ENCODE data around the gene SYTL4.

SYTL4 gene

DNA sequence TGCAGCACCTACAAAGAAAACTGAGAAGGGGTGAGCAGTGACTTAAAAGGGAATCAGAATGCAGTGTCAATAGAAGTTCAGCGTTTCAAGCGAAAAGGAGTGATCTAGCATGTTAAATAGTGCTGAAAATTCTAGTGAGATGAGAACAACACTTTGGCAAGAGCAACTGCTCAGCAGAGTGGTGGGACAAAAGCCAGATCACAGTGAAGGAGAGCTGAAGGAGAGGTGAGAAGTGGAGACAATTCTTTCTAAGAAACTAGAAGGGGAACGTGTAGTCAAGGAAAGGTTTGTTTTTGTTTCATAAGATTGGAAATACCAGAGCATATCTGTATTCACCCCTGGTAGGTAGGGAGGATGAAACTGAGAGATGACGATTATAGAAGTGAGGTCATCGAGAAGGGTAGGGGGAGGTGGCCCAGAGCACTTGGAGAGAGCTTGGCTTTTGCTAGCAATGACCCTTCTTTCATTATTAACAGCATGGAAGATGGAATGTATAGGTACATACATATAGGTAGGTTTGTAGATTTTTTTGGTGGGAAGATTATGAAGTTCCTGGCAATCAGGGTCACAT, 54.2 kb downstream of the SYTL4 start:
- H3K27me3 ChIP-seq (ENCODE audit: control insufficient read depth in 1 of 2, insufficient read depth in 2 of 2, low read length in 2 of 2) = no peaks in the 10 kb centered on the region
- no peaks in the 10 kb centered on the region for H3K36me3 ChIP-seq (ENCODE audit: control insufficient read depth in 1 of 2, insufficient read depth in 2 of 2, low read length in 2 of 2)
- H3K4me1 ChIP-seq (ENCODE audit: control insufficient read depth in 1 of 2, insufficient read depth in 2 of 2, low read length in 2 of 2) = no peaks in the 10 kb centered on the region
- no peak overlapping the region for H3K27ac ChIP-seq (ENCODE audit: low read depth, low read length)
- no peaks in the 10 kb centered on the region for H3K9me3 ChIP-seq (ENCODE audit: control insufficient read depth in 1 of 2, low read length in 2 of 2)
- no peak overlapping the region for H3K9ac ChIP-seq (ENCODE audit: low read depth in 1 of 2, low read length in 2 of 2)
- no peak overlapping the region for H3K4me3 ChIP-seq (ENCODE audit: low read depth in 1 of 2, low read length in 2 of 2)

DNA sequence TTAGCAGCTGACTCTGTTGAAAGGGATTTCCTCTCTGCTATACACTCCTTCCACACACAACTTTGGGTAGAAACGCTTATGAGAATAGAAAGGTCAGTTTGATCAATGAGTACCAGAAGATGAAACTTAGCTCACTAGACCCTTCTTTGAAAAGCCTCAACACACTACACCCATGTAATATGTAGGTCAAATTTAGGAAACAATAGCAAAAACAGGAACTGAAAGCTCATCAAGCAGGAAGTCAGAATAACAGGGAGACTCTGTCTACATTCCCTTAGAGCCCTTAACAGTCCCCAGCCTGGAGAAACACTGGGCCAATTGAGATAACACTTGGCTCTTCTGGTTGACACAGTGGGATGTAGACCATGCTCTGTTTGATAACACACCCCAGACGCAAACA, 57.2 kb downstream of the SYTL4 start:
- Histone ChIP-seq H3K9me3 (ENCODE audit: control insufficient read depth in 1 of 2, low read length in 2 of 2) (no peaks in the 10 kb centered on the region), H3K27ac (ENCODE audit: low read depth, low read length) (no peak overlapping the region), H3K27me3 (ENCODE audit: control insufficient read depth in 1 of 2, insufficient read depth in 2 of 2, low read length in 2 of 2) (no peaks in the 10 kb centered on the region), H3K4me1 (ENCODE audit: control insufficient read depth in 1 of 2, insufficient read depth in 2 of 2, low read length in 2 of 2) (no peaks in the 10 kb centered on the region), H3K4me3 (ENCODE audit: low read depth in 1 of 2, low read length in 2 of 2) (no peak overlapping the region), H3K9ac (ENCODE audit: low read depth in 1 of 2, low read length in 2 of 2) (no peak overlapping the region), H3K36me3 (ENCODE audit: control insufficient read depth in 1 of 2, insufficient read depth in 2 of 2, low read length in 2 of 2) (no peaks in the 10 kb centered on the region)

DNA sequence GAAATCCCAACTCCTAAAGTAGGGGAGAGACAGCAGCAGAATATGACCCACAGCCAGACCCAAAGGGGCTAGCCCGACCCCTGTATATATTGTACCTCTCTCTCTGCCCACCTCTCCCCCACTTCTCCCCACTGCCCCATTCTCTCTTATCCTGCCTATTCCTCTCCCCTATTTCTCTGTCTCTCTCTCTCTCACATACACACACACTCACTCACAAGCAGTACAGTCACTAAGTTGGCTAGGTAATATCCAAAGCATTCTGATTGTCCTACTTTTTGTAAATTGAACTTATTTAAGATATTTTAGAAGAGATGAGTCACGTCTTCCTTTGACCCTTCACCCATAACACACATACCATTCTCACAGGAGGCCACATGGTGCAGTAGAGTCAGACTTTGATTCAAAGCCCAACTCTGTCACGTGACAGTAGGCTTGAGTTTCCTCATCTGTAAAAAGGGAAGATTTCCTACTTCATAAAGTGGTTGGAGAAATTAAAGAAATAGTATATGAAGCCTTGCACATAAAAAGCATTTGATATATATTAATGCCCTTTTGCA, 58.4 kb downstream of the SYTL4 start:
- Histone ChIP-seq H3K4me3 (ENCODE audit: low read depth in 1 of 2, low read length in 2 of 2) (no peak overlapping the region), H3K4me1 (ENCODE audit: control insufficient read depth in 1 of 2, insufficient read depth in 2 of 2, low read length in 2 of 2) (no peaks in the 10 kb centered on the region), H3K9me3 (ENCODE audit: control insufficient read depth in 1 of 2, low read length in 2 of 2) (no peaks in the 10 kb centered on the region), H3K36me3 (ENCODE audit: control insufficient read depth in 1 of 2, insufficient read depth in 2 of 2, low read length in 2 of 2) (no peaks in the 10 kb centered on the region), H3K27ac (ENCODE audit: low read depth, low read length) (no peak overlapping the region), H3K9ac (ENCODE audit: low read depth in 1 of 2, low read length in 2 of 2) (no peak overlapping the region), H3K27me3 (ENCODE audit: control insufficient read depth in 1 of 2, insufficient read depth in 2 of 2, low read length in 2 of 2) (no peaks in the 10 kb centered on the region)

DNA sequence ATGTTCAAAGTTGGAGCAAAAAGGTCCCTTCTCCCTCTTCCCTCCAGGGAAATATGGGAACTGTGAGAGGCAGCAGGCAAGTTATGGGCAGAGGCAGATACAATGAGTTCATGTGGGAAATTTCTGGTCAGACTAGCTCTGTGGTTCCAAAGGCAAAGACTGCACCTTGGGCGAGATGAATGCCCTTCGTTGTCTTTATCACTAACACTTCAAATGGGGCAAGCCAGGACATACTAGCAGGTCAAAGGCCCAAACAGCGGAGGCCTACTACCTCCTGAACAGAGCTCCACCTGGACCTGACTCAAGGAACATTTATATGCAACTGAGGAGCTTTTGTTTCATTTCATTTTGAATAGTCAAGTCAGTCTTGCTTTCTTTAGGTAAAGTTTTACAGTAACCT, 59.0 kb downstream of the SYTL4 start:
- H3K36me3 ChIP-seq (ENCODE audit: control insufficient read depth in 1 of 2, insufficient read depth in 2 of 2, low read length in 2 of 2) = no peaks in the 10 kb centered on the region
- H3K27ac ChIP-seq (ENCODE audit: low read depth, low read length) = no peak overlapping the region
- H3K9ac ChIP-seq (ENCODE audit: low read depth in 1 of 2, low read length in 2 of 2) = no peak overlapping the region
- H3K4me3 ChIP-seq (ENCODE audit: low read depth in 1 of 2, low read length in 2 of 2) = no peak overlapping the region
- H3K4me1 ChIP-seq (ENCODE audit: control insufficient read depth in 1 of 2, insufficient read depth in 2 of 2, low read length in 2 of 2) = no peaks in the 10 kb centered on the region
- H3K9me3 ChIP-seq (ENCODE audit: control insufficient read depth in 1 of 2, low read length in 2 of 2) = no peaks in the 10 kb centered on the region
- no peaks in the 10 kb centered on the region for H3K27me3 ChIP-seq (ENCODE audit: control insufficient read depth in 1 of 2, insufficient read depth in 2 of 2, low read length in 2 of 2)

DNA sequence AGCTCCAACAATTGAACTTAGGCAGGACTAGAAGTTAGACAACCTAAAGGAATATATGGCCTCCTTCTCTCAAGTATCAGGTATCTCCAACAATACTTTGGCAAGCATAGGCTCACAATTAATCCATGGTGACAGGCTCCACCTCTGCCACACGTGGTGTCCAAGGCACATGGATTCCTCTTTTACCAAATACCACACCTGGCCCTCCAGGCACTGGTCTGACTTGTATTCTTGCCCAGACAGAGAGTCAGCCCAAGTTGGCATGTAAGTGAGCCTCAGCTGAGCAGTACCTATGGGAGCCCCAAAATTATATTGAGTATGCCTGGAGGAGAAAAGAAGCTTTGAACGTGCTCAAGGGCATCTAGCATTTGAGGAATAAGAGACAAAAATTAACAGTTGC, 68.3 kb downstream of the SYTL4 start:
- Histone ChIP-seq H3K36me3 (ENCODE audit: control insufficient read depth in 1 of 2, insufficient read depth in 2 of 2, low read length in 2 of 2) (no peaks in the 10 kb centered on the region), H3K4me1 (ENCODE audit: control insufficient read depth in 1 of 2, insufficient read depth in 2 of 2, low read length in 2 of 2) (peaks cover 0 to 6% of the 10 kb centered on the region in 2 donors), H3K27me3 (ENCODE audit: control insufficient read depth in 1 of 2, insufficient read depth in 2 of 2, low read length in 2 of 2) (no peaks in the 10 kb centered on the region), H3K27ac (ENCODE audit: low read depth, low read length) (no peak overlapping the region), H3K4me3 (ENCODE audit: low read depth in 1 of 2, low read length in 2 of 2) (no peak overlapping the region), H3K9ac (ENCODE audit: low read depth in 1 of 2, low read length in 2 of 2) (no peak overlapping the region), H3K9me3 (ENCODE audit: control insufficient read depth in 1 of 2, low read length in 2 of 2) (no peaks in the 10 kb centered on the region)

DNA sequence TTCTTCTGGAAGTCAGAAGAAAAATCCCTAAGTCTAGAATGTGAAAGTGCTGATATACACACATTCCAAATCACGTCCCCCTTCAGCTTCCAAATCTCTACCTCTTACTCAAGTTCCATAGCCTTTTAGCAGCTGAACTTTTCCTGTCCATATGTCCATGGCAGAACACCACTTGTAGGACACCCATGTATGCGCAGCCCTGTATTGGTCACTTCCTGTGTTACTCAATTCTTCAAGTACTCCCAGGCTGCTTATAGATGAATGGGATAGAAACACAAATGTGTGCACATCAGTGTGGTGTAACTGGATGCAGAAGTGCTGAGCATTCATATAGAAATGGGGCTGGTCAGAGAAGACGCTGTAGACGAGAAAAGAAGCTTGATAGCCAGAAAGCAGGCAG, 69.1 kb downstream of the SYTL4 start:
- H3K27ac ChIP-seq (ENCODE audit: low read depth, low read length) = no peak overlapping the region
- H3K9me3 ChIP-seq (ENCODE audit: control insufficient read depth in 1 of 2, low read length in 2 of 2) = no peaks in the 10 kb centered on the region
- no peaks in the 10 kb centered on the region for H3K36me3 ChIP-seq (ENCODE audit: control insufficient read depth in 1 of 2, insufficient read depth in 2 of 2, low read length in 2 of 2)
- no peak overlapping the region for H3K9ac ChIP-seq (ENCODE audit: low read depth in 1 of 2, low read length in 2 of 2)
- no peak overlapping the region for H3K4me3 ChIP-seq (ENCODE audit: low read depth in 1 of 2, low read length in 2 of 2)
- H3K4me1 ChIP-seq (ENCODE audit: control insufficient read depth in 1 of 2, insufficient read depth in 2 of 2, low read length in 2 of 2) = peaks cover 0 to 6% of the 10 kb centered on the region in 2 donors
- no peaks in the 10 kb centered on the region for H3K27me3 ChIP-seq (ENCODE audit: control insufficient read depth in 1 of 2, insufficient read depth in 2 of 2, low read length in 2 of 2)

DNA sequence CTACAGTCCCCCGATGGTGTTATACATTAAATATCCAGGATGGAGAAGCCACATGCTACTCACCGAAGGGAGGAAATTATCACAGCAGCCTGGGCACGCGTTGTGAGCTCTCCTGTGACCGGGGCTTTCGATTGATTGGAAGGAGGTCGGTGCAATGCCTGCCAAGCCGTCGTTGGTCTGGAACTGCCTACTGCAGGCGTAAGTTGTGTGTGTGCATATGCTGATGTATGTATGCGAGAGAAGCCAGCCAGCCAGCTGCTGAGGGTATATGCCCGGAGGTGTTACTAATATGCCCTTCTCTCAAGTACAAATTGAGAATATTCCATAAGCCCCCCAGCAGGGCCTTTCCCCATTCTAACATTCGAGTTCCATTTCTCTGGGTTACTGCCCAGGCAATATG, 69.8 kb downstream of the SYTL4 start:
- Histone ChIP-seq H3K27me3 (ENCODE audit: control insufficient read depth in 1 of 2, insufficient read depth in 2 of 2, low read length in 2 of 2) (no peaks in the 10 kb centered on the region), H3K36me3 (ENCODE audit: control insufficient read depth in 1 of 2, insufficient read depth in 2 of 2, low read length in 2 of 2) (no peaks in the 10 kb centered on the region), H3K4me3 (ENCODE audit: low read depth in 1 of 2, low read length in 2 of 2) (no peak overlapping the region), H3K4me1 (ENCODE audit: control insufficient read depth in 1 of 2, insufficient read depth in 2 of 2, low read length in 2 of 2) (peaks cover 0 to 6% of the 10 kb centered on the region in 2 donors), H3K9me3 (ENCODE audit: control insufficient read depth in 1 of 2, low read length in 2 of 2) (no peaks in the 10 kb centered on the region), H3K9ac (ENCODE audit: low read depth in 1 of 2, low read length in 2 of 2) (no peak overlapping the region), H3K27ac (ENCODE audit: low read depth, low read length) (no peak overlapping the region)

DNA sequence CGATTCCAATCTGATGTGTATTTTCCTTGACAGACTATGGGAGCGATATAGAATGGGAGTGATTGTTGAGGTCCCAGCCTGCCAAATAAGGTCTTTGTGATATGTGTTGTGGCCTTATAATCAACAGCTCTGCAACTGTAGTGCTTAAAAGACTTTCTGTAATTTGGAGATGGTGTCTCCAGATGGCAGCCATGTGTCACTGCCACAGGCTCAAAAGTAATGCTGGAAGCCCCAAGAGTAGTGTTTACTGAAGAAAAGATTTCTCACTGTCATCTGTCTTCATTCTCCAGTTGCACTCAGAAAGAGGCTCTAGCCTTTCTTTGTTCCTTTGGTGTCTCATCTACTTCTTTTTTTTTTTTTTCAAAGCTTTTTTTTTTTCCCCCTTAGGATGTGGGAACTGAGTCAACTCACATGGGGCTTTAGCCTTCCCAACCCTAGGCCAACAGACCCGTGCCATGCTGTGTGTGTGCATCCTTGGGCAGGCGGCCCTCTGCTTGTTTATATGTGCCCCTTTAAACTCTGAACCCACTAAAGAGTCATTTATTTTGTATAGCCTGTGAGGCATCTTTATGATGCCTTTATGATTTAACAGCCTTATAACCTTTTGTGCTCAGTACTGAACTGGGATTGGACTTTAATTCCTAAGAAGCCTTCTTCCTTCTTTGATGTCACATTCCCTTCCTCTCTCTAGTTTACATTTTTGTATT, 72.3 kb downstream of the SYTL4 start:
- no peak overlapping the region for H3K27ac ChIP-seq (ENCODE audit: low read depth, low read length)
- H3K9ac ChIP-seq (ENCODE audit: low read depth in 1 of 2, low read length in 2 of 2) = no peak overlapping the region
- H3K27me3 ChIP-seq (ENCODE audit: control insufficient read depth in 1 of 2, insufficient read depth in 2 of 2, low read length in 2 of 2) = no peaks in the 10 kb centered on the region
- peaks cover 0 to 6% of the 10 kb centered on the region in 2 donors for H3K4me1 ChIP-seq (ENCODE audit: control insufficient read depth in 1 of 2, insufficient read depth in 2 of 2, low read length in 2 of 2)
- H3K4me3 ChIP-seq (ENCODE audit: low read depth in 1 of 2, low read length in 2 of 2) = no peak overlapping the region
- no peaks in the 10 kb centered on the region for H3K9me3 ChIP-seq (ENCODE audit: control insufficient read depth in 1 of 2, low read length in 2 of 2)
- H3K36me3 ChIP-seq (ENCODE audit: control insufficient read depth in 1 of 2, insufficient read depth in 2 of 2, low read length in 2 of 2) = no peaks in the 10 kb centered on the region

DNA sequence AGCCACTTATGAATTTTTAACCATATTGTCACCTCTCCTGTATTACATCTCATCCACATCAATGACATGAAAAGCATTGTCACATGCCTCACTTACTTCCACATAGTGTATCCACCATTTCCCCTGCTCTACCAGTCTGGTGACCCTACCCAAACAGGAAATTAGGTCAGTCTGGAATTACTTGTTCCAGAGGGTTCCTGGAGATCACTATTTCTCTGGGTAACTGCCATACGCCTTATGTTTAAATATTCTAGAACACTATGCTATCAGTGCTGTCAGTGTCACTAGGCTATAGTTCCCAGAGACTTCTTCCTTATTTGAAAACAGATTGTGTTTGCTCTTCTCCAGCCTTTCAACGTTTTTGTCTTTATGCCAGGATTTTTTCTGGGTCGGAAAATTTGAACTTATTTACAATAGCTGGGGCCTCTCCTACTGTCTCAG, 73.0 kb downstream of the SYTL4 start:
- H3K4me1 ChIP-seq (ENCODE audit: control insufficient read depth in 1 of 2, insufficient read depth in 2 of 2, low read length in 2 of 2) = peaks cover 0 to 6% of the 10 kb centered on the region in 2 donors
- no peak overlapping the region for H3K27ac ChIP-seq (ENCODE audit: low read depth, low read length)
- no peak overlapping the region for H3K9ac ChIP-seq (ENCODE audit: low read depth in 1 of 2, low read length in 2 of 2)
- H3K36me3 ChIP-seq (ENCODE audit: control insufficient read depth in 1 of 2, insufficient read depth in 2 of 2, low read length in 2 of 2) = no peaks in the 10 kb centered on the region
- no peak overlapping the region for H3K4me3 ChIP-seq (ENCODE audit: low read depth in 1 of 2, low read length in 2 of 2)
- H3K9me3 ChIP-seq (ENCODE audit: control insufficient read depth in 1 of 2, low read length in 2 of 2) = no peaks in the 10 kb centered on the region
- H3K27me3 ChIP-seq (ENCODE audit: control insufficient read depth in 1 of 2, insufficient read depth in 2 of 2, low read length in 2 of 2) = no peaks in the 10 kb centered on the region

DNA sequence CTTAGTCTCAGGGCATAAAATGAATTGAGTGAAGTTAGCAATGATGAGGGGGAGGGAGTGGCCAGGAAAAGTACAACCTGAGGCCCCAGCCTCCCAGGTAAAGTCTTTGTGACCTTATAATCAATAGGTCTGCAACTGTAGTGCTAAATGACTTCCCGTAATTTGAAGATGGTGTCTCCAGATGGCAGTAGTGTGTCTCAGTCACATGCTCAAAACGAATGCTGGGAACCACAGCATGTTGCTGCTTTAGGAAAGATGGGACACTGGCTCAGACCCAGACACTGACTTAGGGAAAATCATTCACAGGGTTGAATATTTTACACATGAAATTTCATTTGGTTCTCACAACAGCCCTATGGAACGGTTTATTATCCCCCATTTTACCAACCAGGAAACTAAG, 77.7 kb downstream of the SYTL4 start:
- Histone ChIP-seq H3K9ac (ENCODE audit: low read depth in 1 of 2, low read length in 2 of 2) (no peak overlapping the region), H3K27me3 (ENCODE audit: control insufficient read depth in 1 of 2, insufficient read depth in 2 of 2, low read length in 2 of 2) (no peaks in the 10 kb centered on the region), H3K4me1 (ENCODE audit: control insufficient read depth in 1 of 2, insufficient read depth in 2 of 2, low read length in 2 of 2) (peaks cover 4 to 18% of the 10 kb centered on the region in 2 donors), H3K36me3 (ENCODE audit: control insufficient read depth in 1 of 2, insufficient read depth in 2 of 2, low read length in 2 of 2) (no peaks in the 10 kb centered on the region), H3K27ac (ENCODE audit: low read depth, low read length) (no peak overlapping the region), H3K4me3 (ENCODE audit: low read depth in 1 of 2, low read length in 2 of 2) (no peak overlapping the region), H3K9me3 (ENCODE audit: control insufficient read depth in 1 of 2, low read length in 2 of 2) (no peaks in the 10 kb centered on the region)

Data from duodenal mucosa (tissue), 2 donors.